Measurements from ENCODE around the gene DLGAP1. TPM values are rescaled to one million over a fixed set of nuclear protein-coding genes. Genes with fewer than 3 reads are reported as not detected.

The DLGAP1 gene
- total RNA-seq, 1 experiment from 2014 or later, result 0.39 TPM

DNA sequence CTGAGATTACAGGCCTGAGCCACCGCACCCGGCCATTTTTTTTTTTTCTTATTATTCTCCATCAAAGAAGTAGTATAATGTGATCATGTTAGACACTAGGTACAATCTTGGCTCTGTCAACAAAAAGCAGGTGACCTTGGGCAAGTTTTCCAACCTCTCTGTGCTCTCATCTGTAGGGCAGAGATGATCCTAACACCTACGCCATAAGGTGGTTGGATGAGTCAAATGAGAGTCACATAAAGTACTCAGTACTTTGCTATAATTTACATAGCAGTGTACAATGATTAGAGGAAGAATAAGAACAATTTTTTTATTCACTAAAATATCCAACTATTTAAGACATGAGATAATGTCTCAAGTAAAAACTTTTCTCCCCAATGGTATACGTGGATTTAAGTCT, 876.5 kb downstream of the DLGAP1 start:
- Histone ChIP-seq H3K4me1 (ENCODE audit: control insufficient read depth in 1 of 2, insufficient read depth in 2 of 2, low read length in 2 of 2) (peaks cover 12 to 19% of the 10 kb centered on the region in 2 experiments; a peak in 3 of 4 replicates), H3K4me2 (ENCODE audit: low read length) (no peak overlapping the region), H3K4me3 (replicated peaks in 1 of 2; ENCODE audit: low read depth in 1 of 2, low read length in 2 of 2) (no peak overlapping the region), H2AFZ (ENCODE audit: low read depth, low read length, poor library complexity, severe bottlenecking) (no peak overlapping the region), H4K20me1 (ENCODE audit: insufficient read depth) (no peaks in the 10 kb centered on the region), H3K9ac (ENCODE audit: low read length) (no peak overlapping the region), H3K9me2 (ENCODE audit: insufficient read depth) (no peaks in the 10 kb centered on the region), H3K9me3 (ENCODE audit: control insufficient read depth in 1 of 2, insufficient read depth in 1 of 2, low read depth in 1 of 2, low read length in 2 of 2) (no peaks in the 10 kb centered on the region), H3K36me3 (ENCODE audit: control insufficient read depth in 1 of 2, insufficient read depth in 2 of 2, low read length in 2 of 2) (no peaks in the 10 kb centered on the region), H3K79me2 (ENCODE audit: insufficient read depth, low read length) (no peaks in the 10 kb centered on the region), H3K27me3 (ENCODE audit: insufficient read depth, low read length) (no peaks in the 10 kb centered on the region), H3K27ac (ENCODE audit: low read depth, low read length) (no peak overlapping the region)
- DNase-seq (ENCODE audit: low read depth, low spot score), result no peak
- CTCF ChIA-PET, result no interaction called here
- intact Hi-C loops (cut with micrococcal nuclease), result no loop called here
- ATAC-seq, result no peak
- POLR2A ChIA-PET, result no interaction called here
- RAD21 ChIA-PET (ENCODE audit: low non-redundant PET in 1 of 2, low total read pairs in 2 of 2, uncharacterized antibody in 2 of 2, unreplicated experiment in 2 of 2), result interaction anchor here in 1 of 2 experiments (0.6 kb wide), 1 partner anchor 296 kb away, joined by 4 read pairs; no protein-coding TSS in a partner anchor
- BruUV-seq (replicated peaks), result no TSS peak
- TF ChIP-seq POLR2AphosphoS5 (IDR thresholded peaks at IDR 0.05; ENCODE audit: low read depth, low read length), result no peak
- no peak for TF ChIP-seq TCF7L2 (IDR thresholded peaks at IDR 0.05; ENCODE audit: borderline replicate concordance, extremely low read depth, insufficient read depth, insufficient read length)
- no peak for TF ChIP-seq FOSL1 (IDR thresholded peaks at IDR 0.05; ENCODE audit: low read depth)
- TF ChIP-seq EZH2 (IDR thresholded peaks at IDR 0.05), result no peak

DNA sequence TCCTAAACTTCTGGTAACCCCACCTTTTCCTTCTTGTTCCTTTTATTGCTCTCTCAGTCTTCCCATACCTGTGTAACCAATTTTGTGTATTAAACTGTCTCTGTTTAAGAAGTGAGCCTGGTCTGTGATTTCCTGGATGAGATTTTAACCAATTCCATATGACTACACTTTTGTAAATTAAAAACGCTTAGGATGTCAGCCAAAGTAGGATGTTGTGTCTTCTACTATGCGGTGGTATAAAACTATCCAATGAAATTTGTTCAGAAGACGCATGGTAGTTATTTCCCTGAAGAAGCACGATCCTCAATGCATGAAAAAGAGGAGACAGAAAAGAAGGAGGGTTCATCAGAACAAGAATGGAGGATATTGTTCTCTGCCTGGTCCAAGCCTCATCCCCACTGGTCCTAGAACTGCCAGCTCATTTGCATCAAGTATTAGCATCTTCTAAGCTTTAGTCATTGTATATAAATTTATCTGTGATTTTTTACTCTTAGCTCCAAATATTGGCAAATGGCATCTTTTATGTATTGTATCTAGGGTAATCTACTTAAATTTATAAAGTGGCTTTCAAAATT, 877.7 kb downstream of the DLGAP1 start:
- Histone ChIP-seq H3K27me3 (ENCODE audit: insufficient read depth, low read length) (no peaks in the 10 kb centered on the region), H3K4me2 (ENCODE audit: low read length) (no peak overlapping the region), H2AFZ (ENCODE audit: low read depth, low read length, poor library complexity, severe bottlenecking) (no peak overlapping the region), H3K9me2 (ENCODE audit: insufficient read depth) (no peaks in the 10 kb centered on the region), H3K4me3 (replicated peaks in 1 of 2; ENCODE audit: low read depth in 1 of 2, low read length in 2 of 2) (no peak overlapping the region), H3K4me1 (ENCODE audit: control insufficient read depth in 1 of 2, insufficient read depth in 2 of 2, low read length in 2 of 2) (peaks cover 7 to 11% of the 10 kb centered on the region in 2 experiments; a peak in 3 of 4 replicates), H3K36me3 (ENCODE audit: control insufficient read depth in 1 of 2, insufficient read depth in 2 of 2, low read length in 2 of 2) (no peaks in the 10 kb centered on the region), H3K79me2 (ENCODE audit: insufficient read depth, low read length) (no peaks in the 10 kb centered on the region), H3K9me3 (ENCODE audit: control insufficient read depth in 1 of 2, insufficient read depth in 1 of 2, low read depth in 1 of 2, low read length in 2 of 2) (no peaks in the 10 kb centered on the region), H4K20me1 (ENCODE audit: insufficient read depth) (no peaks in the 10 kb centered on the region), H3K9ac (ENCODE audit: low read length) (no peak overlapping the region), H3K27ac (ENCODE audit: low read depth, low read length) (no peak overlapping the region)
- ChIA-PET CTCF (interaction anchor here (1.0 kb wide), 1 partner anchor 17 kb away, joined by 3 read pairs; no protein-coding TSS in a partner anchor), RAD21 (ENCODE audit: low non-redundant PET in 1 of 2, low total read pairs in 2 of 2, uncharacterized antibody in 2 of 2, unreplicated experiment in 2 of 2) (no interaction called here), POLR2A (interaction anchor here (1.0 kb wide), 1 partner anchor 16 kb away, joined by 4 read pairs; no protein-coding TSS in a partner anchor)
- intact Hi-C loops (cut with micrococcal nuclease), result no loop called here
- BruUV-seq (replicated peaks), result no TSS peak
- ATAC-seq (no peak), DNase-seq (ENCODE audit: low read depth, low spot score) (no peak)
- no peak for TF ChIP-seq EZH2phosphoT487 (IDR thresholded peaks at IDR 0.05; ENCODE audit: borderline replicate concordance)
- no peak for TF ChIP-seq JUND (IDR thresholded peaks at IDR 0.05)
- TF ChIP-seq, protein P1, sequence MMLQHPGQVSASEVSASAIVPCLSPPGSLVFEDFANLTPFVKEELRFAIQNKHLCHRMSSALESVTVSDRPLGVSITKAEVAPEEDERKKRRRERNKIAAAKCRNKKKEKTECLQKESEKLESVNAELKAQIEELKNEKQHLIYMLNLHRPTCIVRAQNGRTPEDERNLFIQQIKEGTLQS (IDR thresholded peaks at IDR 0.05), result no peak
- TF ChIP-seq SRF (IDR thresholded peaks at IDR 0.05; ENCODE audit: low read depth), result no peak
- TF ChIP-seq RAD21 (IDR thresholded peaks at IDR 0.05; ENCODE audit: low read depth), result no peak
- TF ChIP-seq YY1 (IDR thresholded peaks at IDR 0.05; ENCODE audit: extremely low read depth, insufficient replicate concordance, low read depth, low read length), result no peak
- no peak for TF ChIP-seq FOSL1 (IDR thresholded peaks at IDR 0.05; ENCODE audit: low read depth)
- no peak for TF ChIP-seq SP1 (IDR thresholded peaks at IDR 0.05; ENCODE audit: low read depth)
- TF ChIP-seq SIN3A (IDR thresholded peaks at IDR 0.05; ENCODE audit: low read depth), result no peak
- no peak for TF ChIP-seq REST (IDR thresholded peaks at IDR 0.05; ENCODE audit: low read depth)
- TF ChIP-seq EGR1 (IDR thresholded peaks at IDR 0.05; ENCODE audit: low read depth), result no peak
- no peak for TF ChIP-seq MAX (IDR thresholded peaks at IDR 0.05)
- TF ChIP-seq ZFX (IDR thresholded peaks at IDR 0.05), result no peak
- no peak for TF ChIP-seq POLR2AphosphoS5 (IDR thresholded peaks at IDR 0.05; ENCODE audit: low read depth, low read length)
- TF ChIP-seq TCF7L2 (IDR thresholded peaks at IDR 0.05; ENCODE audit: borderline replicate concordance, extremely low read depth, insufficient read depth, insufficient read length), result no peak

Data from HCT116 (cell line).